Activated CD8-positive, alpha-beta memory T cell treated with anti-CD3 and anti-CD28 coated beads for 24 hours (primary cell): ENCODE results near the gene MSI1.
"Not testable (repeated sequence)": the region's sequence is repeated elsewhere in the genome, so short reads cannot be mapped to it uniquely, and the experiment has no call there.

Source experiments
- DNase-seq: peaks from one replicate; pipeline ENCODE4 v3.0.0-alpha.2; 2020

Gene MSI1

DNA sequence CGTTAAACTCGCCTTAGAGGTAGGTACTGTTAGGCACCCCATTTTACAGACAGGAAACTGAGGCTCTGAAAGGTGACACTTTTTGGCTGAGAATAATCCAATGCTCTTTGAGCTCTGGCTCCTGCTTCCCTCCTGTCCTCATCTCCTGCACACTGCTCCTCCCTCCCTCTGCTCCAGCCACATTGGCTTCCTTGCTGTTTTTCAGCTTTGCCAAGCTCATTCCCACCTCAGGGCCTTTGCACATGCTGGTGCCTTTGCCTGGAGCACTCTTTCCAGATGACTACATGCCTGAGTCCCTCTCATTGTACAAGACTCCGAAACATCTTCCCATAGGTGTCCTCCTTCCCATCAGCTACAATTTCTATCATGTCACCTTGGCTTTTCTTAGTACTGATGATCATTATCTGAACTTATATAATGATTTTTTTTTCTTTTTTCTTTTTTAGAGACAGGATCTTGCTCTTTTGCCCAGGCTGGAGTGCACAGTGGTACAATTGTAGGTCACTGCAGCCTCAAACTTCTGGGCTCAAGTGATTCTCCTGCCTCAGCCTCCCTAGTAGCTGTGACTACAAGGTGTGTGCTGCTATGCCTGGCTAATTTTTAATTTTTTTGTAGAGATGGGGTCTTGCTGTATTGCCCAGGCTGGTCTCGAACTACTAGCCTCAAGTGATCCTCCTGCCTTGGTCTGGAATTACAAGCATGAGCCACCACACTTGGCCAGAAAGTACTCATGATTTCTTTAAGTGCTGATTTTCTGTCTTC, 15.2 kb downstream of the MSI1 start:
- no peak for DNase-seq

DNA sequence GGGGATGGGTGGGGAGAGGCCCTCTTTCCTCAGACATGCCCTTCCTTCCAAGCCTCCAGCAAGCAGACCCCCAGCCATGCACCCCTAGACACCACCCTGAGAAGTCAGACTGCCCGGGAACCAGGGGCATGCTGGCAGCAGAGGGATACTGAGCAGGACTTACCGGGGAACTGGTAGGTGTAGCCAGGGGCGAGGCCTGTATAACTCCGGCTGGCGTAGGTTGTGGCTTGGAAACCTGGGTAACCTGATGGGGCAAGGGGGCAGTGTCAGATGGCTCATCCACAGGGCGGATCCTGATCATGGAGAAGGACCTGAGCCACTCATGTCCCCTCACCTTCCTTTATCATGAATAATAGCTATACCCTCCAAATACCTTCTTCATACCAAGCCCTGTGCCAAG, 15.8 kb downstream of the MSI1 start:
- DNase-seq: no peak

DNA sequence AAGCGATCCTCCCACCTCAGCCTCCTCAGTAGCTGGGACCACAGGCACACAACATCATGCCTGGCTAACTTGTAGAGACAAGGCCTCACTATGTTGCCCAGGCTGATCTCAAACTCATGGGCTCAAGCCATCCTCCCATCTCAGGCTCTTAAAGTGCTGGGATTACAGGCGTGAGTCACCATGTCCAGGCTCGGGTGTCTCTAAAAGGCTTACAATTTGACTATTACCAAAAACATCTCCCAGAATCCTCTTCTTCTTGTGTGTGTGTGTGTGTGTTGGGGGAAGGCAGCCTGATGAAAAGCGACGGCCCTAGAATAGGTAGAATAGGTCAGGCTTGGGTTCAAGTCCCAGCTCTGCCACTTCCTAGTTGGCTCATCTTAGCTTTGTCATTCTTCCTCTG, 16.8 kb downstream of the MSI1 start:
- no peak for DNase-seq

DNA sequence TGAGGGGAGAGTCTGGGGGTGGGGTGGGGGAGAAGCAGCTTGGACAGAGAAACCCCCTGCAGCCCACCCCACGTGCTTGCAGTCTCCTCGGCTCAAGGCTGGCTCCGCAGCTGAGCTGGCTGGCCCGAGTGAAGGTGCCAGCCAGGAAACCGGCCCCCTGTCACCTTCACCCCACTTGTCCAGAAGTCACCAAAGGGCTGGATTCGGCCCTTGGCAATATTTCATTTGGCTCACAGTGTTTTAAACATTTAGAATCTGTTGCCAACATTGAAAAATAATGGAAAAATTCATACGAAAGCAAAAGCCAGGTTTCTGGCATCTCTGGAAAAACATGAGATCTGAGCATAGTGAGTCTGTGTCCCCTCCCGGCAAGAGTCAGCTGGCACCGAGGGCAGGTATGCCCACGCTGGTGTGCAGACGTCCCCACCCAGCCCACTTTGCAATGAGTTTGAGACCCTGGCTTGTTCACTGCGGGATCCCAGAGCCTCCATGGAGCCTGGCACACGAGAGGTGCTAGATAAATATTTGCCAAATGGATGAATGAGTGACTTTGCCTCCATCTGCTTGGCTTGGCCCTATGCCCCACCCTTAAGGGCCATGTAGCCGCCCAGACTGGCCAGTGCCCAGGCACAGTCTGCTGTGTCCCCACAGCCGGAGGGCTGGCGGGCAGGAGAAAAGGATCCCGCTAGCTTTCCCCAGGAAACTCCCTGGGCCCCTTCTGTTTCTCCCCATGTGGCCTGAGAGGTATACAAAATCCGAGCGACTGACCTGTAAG, 18.2 kb downstream of the MSI1 start:
- no peak for DNase-seq

DNA sequence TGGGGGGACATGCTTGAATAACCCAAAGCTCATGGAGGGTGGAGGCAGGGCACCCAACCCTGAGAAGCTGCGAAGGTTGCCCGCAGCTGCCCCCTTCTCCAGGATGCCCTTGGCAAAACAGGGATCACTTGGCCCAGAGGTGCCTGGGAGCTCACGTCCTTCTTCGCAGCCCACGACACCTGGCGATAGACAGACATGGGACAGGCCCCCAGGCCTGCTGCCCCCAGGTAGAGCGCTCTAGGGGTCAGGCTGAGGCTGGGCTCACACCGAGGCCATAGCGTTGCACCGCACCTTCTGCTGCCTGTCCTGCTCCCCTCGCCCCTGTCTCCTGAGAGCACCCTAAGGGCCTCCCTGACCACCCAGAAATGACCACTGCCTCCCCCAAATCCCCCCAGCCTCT, 21.2 kb downstream of the MSI1 start:
- DNase-seq: no peak

DNA sequence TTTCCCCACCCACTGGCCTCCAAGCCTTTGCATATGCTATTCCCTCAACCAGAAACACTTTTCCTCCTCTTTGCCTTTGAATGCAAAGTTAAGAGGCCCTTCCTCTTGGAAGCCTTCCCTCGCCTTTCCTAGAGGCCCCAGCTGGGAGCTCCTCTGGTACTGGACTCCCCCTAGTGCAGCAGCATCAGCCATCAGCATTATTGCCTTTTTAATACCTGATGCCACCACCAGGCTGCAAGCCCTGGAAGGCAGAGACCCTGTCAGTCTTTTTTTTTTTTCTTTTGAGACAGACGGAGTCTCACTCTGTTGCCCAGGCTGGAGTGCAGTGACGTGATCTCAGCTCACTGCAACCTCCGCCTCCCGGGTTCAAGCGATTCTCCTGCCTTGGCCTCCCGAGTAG, 22.3 kb downstream of the MSI1 start:
- no peak for DNase-seq

DNA sequence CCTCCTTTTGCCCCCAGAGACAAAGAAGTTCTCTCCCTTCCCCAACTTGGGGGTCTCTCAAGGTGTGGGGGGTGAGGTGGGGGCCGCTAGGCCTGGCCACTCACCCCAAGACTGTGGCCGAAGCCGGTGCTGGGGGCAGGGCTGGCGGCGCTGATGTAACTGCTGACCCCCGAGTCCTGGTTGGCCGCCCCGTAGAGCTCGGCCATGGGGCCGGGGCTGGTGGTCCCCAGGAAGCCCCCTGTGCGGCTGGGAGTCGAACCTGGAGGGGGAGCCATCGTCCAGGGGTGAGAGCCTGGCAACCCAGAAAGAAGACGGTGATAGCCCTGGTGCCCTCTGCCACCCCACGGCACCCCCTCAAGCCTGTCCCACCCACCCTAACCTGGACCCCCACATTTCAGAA, 22.9 kb downstream of the MSI1 start:
- DNase-seq: no peak

DNA sequence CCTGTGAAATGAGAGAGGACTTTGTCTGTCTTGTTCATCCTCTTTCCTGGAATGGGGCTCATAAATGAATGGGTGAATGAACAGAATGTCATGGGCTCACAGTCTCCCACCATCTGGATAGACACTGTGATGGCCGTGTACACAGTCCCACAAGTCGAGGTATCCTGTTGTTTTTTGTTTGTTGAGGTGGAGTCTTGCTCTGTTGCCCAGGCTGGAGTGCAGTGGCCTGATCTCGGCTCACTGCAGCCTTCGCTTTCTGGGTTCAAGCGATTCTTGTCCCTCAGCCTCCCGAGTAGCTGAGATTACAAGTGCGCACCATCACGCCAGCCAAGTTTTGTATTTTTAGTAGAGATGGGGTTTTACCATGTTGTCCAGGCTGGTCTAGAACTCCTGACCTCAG, 25.3 kb downstream of the MSI1 start:
- DNase-seq: no peak

DNA sequence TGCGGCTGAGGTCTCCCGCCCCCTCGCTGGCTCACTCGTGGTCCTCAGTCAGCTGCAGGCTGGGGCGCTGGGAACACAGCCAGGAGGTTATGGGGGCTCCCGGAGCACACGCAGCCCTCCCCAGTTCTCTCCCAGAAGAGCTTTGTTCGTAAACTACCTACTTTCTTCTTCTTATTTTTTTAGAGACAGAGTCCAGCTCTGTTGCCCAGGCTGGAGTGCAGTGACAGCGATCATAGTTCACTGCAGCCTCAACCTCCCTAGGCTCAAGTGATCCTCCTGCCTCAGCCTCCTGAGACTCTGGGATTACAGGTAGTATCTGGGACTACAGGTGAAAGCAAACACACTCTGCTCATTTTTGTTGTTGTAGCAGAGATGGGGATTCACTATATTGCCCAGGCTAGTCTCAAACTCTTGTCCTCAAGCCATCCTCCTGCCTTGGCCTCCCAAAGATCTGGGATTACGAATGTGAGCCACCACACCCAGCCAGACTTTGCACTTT, 25.9 kb downstream of the MSI1 start:
- no peak for DNase-seq

DNA sequence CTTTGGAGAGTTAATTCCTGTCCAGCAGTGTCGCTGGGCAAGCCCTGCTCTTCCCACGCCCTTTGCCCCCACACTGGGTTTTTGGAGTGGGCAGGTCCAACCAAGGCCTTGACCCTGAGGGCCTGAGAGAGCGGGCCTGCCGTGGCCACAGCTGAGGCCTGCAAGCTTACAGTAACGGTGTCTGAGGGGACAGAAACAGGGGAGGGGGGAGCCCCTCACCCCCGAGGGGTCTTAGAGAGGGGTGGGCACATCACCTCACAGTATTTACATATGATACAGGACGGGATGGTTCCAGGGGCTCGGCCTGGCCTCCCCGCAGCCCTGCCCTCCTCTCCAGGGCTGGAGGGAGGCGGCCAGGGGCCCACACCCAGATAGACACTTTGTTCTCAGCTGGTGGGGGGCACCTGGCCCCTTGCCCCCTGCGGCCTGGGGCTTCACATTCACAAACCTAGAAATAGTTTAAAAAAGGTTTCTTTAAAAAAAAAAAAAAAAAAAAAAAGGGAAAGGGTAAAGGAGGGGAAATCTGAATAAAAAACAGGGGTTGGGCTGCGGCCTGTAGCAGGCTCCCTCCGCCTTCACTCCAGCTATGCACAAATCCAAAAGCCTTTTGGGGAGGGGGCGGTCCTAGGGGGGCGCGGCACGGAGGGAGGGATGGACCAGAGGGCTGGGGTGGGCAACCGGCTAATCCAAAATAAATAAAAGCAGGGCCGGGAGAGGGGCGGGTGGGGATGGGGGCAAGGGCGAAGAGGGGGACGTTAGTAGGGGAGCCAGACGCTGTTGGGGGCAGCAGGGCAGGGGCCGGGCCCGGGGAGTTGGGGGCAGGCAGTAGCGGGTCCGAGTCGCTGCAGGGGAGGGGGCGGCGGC, 26.6 kb downstream of the MSI1 start:
- DNase-seq: no peak

DNA sequence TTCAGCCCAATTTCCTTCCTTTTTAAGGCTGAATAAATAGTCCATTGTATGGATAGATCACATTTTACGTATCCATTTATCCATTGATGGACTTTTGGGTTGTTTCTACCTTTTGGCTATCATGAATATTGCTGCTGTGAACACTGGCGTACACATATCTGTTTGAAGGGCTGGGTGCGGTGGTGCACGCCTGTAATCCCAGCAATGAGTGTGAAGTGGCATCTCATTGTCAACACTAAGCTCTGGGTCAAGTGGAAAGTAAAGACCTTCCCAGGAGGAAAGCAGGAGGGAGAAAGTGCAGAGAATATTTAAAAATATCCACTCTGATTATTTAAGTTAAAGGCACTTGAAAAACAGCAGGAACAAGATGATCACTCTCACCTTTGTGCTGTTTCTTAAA, 29.7 kb downstream of the MSI1 start:
- DNase-seq: no peak

DNA sequence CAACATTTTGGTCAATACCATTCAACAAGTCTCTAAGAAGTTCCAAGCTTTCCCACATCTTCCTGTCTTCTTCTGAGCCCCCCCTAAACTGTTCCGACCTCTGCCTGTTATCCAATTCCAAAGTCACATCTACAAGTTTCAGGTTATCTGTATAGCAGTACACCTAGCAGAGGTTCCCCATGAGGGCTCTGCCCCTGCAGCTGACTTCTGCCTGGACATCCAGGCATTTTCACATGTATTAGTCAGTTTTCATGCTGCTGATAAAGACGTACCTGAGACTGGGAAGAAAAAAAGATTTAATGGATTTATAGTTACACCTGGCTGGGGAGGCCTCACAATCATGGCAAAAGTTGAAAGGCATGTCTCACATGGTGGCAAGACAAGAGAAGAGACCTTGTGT, 31.2 kb downstream of the MSI1 start:
- DNase-seq: no peak

DNA sequence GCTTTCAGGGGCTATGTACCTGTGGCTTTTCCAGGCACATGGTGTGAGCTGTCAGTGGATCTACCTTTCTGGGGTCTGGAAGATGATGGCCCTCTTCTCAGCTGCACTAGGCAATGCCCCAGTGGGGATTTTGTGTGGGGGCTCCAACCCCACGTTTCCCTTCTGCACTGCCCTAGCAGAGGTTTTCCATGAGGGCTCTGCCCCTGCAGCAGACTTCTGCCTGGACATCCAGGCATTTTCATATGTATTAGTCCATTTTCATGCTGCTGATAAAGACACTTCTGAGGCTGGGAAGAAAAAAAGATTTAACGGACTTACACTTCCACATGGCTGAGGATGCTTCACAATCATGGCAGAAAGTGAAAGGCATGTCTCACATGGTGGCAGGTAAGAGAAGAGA, 32.6 kb downstream of the MSI1 start:
- not testable (repeated sequence) for DNase-seq

DNA sequence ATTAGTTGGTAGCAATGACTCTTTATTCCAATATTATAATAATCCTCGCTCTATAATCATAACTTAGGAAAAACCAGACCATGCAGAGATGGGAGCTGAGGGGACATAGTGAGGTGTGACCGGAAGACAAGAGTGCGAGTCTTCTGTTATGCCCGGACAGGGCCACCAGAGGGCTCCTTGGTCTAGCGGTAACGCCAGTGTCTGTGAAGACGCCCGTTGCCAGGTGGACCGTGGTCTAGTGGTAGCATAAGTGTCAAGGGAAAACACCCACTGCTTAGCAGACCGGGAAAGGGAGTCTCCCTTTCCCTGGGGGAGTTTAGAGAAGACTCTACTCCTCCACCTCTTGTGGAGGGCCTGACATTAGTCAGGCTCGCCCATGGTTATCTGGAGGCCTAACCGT, 33.5 kb downstream of the MSI1 start:
- DNase-seq: peak; percentile 69

DNA sequence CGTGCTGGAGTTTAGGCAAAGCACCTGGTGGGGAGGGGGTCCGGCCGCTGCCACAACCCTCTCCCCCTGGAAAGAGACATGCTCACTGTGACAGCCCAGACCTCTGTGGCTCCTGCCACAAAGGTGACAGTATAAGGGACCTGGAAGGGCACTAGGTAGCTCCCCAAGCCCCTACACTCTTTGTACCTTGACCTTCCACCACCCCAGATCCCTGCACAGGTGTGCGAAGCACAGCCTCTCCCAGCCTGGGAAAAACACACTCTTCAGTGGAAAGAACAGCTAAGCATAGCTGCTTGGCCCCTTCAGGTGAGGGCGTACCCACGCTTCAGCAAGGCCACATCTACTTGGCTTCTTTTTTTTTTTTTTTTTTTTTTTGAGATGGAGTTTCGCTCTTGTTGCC, 36.4 kb downstream of the MSI1 start:
- DNase-seq: no peak

DNA sequence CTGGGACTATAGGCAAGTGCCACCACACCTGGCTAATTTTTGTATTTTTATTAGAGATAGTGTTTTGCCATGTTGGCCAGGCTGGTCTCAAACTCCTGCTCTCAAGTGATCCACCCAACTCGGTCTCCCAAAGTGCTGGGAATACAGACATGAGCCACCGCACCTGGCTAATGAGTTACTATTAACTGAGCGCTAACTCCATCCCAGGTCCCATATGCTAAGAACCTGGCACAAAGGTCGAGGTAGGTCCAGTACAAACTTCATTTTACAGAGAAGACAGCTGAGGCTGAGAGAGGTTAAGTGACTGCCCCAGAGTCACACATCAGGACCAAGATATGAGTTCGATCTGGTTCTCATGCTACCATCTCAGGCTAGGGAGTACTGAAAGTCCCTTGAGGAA, 36.9 kb downstream of the MSI1 start:
- no peak for DNase-seq

DNA sequence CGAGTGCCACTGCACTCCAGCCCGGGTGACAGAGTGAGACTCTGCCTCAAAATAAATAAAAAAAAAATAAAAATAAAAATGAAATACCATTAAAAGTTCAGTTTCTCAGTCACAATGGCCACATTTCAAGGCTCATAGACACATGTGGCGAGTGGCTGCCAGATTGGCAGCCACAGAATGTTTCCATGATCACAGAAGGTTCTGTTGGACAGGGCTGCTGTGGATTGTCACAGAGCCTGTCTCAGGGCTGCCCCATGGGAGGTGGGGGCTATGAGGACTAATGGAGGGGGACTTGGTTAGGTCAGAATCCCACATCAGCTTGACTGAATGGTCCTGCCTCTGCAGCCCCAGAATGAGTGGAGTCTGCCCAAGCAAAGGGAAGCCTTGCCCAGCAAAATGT, 37.6 kb downstream of the MSI1 start:
- no peak for DNase-seq

DNA sequence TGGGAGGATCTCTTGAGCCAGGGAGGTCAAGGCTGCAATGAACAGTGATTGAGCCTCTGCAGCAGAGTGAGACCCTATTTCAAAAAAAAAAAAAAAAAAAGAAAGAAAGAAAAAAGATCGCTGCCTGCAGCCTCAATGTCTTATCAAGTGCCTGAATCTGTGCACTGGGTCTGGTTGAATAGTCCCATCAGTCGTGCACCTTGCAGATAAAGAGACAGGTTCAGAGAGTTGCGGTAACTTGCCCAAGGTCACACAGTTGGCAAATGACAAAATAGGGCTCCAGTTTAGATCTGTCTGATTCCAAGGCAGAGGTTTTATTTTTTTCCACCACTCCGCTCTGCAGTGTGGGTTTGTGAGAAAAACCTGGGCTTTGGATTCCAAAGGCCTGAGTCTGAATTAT, 40.7 kb downstream of the MSI1 start:
- DNase-seq: no peak

DNA sequence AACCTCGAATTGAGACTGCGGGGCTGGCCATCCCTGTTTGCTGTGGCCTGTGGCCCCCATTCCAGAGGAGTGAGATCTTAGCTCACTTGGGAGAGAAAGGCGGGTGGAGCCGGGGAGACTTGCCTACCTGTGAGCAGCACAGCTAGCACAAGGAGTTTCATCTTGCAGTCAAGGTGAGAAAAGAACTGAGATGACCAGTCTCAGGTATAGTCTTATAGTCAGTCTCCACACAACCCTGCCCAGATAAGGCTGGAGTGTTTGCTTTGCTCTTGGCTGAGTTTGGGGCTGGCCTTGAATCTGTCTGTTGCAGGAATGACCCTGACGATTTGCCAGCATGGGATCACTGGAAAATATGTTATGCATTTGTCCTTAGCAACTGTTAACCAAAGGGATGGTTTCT, 41.4 kb downstream of the MSI1 start, which contains the start of gene PLA2G1B:
Gene PLA2G1B (minus strand): TSS at position 187 of the 400 bp plus-strand sequence. CDS start 26 bp downstream, at position 161.
- DNase-seq: no peak

DNA sequence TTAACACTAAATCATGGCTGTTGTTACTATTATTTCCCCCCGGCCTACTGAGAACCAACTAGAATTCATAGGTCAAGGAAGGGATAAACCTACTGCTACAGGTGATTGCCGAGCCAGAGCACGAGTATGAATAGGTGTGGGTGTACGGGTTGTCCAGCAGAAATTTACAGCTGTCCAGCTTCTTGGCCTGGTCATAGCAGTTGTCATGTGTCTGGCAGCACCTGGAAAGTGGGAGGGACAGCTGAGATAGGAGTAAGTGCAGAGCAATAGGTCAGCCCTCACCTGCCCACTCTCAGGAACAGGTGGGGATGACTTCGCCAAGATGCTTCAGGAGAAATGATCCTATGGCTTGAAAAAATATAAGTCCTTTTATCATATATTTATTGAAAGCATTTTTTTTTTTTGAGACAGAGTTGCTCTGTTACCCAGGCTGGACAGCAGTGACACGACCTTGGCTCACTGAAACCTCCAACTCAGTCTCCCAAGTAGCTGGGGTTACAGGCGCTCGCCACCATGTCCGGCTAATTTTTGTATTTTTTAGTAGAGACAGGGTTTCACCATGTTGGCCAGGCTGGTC, 44.0 kb downstream of the MSI1 start:
- DNase-seq: no peak

DNA sequence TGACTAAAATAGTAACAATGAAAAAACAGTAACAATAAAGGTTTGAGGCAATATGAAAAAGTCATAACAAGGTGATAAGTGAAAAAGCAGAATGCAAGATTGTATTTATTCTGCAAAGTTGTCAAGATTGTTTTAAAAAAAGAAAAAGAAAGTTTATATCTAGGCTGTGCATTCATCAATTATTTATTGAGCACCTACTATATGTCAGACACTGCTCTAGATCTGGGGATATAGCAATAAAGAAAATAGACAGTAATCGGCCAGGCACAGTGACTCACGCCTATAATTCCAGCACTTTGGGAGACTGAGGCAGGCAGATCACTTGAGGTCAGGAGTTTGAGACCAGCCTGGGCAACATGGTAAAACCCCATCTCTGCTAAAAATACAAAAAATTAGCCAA, 45.2 kb downstream of the MSI1 start:
- DNase-seq: no peak

DNA sequence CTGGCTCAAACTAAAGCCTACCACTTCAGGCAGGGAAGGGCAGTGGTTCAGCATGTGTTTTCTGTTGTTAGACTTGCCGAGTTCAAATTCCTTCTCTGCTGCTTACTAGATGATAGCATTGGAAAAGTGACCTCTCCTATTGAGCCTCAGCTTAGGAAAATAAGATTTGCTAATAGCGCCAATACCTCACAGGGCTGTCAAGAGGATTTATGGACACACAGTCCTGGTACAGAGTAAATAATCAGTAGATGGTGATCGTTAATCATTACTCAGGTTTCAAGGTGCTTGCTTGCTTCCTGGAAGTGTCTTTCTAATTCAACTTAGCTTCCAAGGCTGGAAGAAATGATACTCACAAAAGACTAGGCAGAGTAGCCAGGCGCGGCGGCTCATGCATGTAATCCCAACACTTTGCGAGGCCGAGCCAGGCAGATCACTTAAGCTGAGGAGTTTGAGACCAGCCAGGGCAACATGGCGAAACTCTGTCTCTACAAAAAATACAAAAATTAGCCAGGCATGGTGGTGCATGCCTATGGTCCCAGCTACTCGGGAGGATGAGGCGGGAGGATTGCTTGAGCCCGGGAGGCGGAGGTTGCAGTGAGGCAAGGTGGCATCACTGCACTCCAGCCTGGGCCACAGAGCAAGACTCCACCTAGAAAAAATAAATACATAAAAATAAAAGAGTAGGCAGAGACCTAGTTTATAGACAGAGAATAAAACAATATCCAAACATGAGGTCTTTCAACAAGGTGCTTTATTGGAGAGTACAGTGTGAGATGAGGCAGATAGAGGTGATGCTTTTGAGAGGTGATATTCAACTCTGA, 47.4 kb downstream of the MSI1 start:
- DNase-seq: no peak
